Choroid plexus epithelial cell (primary cell): Measurements from ENCODE around the gene TDG.
A peak's percentile ranks its signal among the peaks of the same experiment; 100 is the strongest.

Source experiments
- DNase-seq: peaks from one replicate; pipeline ENCODE4 v3.0.0-alpha.2; 2010; ENCODE audit warnings: low read depth
- H3K4me3 ChIP-seq: 2 replicates; pipeline ENCODE4 v1.5.1; 2011; ENCODE audit warnings: low read depth, mild to moderate bottlenecking, control low read depth, low read length, moderate library complexity
- TF ChIP-seq, protein P1 (sequence below): conservative IDR thresholded peaks from 2 replicates; pipeline ENCODE4 v1.5.1; 2011; ENCODE audit warnings: low read depth, mild to moderate bottlenecking, control low read depth, inconsistent platforms, low read length, moderate library complexity

TDG gene

GRCh38 chr12:103930034-103930786 is 35.5 kb upstream of the TDG start, which contains the start of gene HSP90B1:
HSP90B1 (plus strand) TSS chr12:103930410; CDS start chr12:103930516, 106 bp downstream.
- TF ChIP-seq, protein P1, sequence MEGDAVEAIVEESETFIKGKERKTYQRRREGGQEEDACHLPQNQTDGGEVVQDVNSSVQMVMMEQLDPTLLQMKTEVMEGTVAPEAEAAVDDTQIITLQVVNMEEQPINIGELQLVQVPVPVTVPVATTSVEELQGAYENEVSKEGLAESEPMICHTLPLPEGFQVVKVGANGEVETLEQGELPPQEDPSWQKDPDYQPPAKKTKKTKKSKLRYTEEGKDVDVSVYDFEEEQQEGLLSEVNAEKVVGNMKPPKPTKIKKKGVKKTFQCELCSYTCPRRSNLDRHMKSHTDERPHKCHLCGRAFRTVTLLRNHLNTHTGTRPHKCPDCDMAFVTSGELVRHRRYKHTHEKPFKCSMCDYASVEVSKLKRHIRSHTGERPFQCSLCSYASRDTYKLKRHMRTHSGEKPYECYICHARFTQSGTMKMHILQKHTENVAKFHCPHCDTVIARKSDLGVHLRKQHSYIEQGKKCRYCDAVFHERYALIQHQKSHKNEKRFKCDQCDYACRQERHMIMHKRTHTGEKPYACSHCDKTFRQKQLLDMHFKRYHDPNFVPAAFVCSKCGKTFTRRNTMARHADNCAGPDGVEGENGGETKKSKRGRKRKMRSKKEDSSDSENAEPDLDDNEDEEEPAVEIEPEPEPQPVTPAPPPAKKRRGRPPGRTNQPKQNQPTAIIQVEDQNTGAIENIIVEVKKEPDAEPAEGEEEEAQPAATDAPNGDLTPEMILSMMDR: no peak
- H3K4me3 ChIP-seq: peak within 1 kb of the TSS; percentile 93

GRCh38 chr12:103930787-103931735 is 34.6 kb upstream of the TDG start:
- peak overlapping the region; percentile 93 for H3K4me3 ChIP-seq
- TF ChIP-seq, protein P1: no peak
- peak; percentile 39 for DNase-seq

More at GRCh38 chr12:103930034-103930786, 35.5 kb upstream of the TDG start, which contains the start of gene HSP90B1:
- peak; percentile 100 for DNase-seq

- TF ChIP-seq, protein P1: no peak
- DNase-seq: peak; percentile 30
- no peak overlapping the region for H3K4me3 ChIP-seq
These were observed 32.4 kb upstream of the TDG start for GRCh38 chr12:103933237-103933636.

DNA sequence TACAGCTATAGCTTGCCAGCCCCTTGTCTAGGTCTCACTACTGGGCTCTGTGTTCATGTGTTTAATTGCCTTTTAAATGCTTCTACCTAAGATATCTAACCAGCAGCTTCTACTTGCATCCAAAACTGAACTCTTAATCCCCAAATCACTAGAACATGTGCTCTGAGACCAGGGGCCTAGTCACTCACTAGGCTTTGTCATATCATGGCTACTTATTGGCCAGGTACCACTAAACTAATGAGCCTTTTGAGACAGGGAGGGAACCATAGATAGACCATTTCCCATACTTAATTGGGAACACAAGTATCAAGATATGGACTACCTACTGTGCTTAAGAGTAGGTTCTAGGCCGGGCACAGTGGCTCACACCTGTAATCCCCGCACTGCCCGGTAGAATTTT is 29.0 kb upstream of the TDG start:
- H3K4me3 ChIP-seq: no peak overlapping the region
- no peak for DNase-seq
- TF ChIP-seq, protein P1: no peak

- DNase-seq: no peak
- TF ChIP-seq, protein P1: no peak
- H3K4me3 ChIP-seq: no peak overlapping the region
These were observed 20.7 kb upstream of the TDG start for GRCh38 chr12:103944964-103945363.

GRCh38 chr12:103947871-103948555 is 17.7 kb upstream of the TDG start:
- no peak overlapping the region for H3K4me3 ChIP-seq
- DNase-seq: peak; percentile 29
- TF ChIP-seq, protein P1: no peak
